HG03066 (cell line): Measurements from ENCODE around the gene RFTN1.

ENCODE experiments used
- ATAC-seq: cut with Tn5 transposase; IDR thresholded peaks from one replicate; pipeline ENCODE4 v1.9.1; 2021; ENCODE audit warnings: low read depth; ENCODE audit not compliant: unreplicated experiment

Gene RFTN1

DNA sequence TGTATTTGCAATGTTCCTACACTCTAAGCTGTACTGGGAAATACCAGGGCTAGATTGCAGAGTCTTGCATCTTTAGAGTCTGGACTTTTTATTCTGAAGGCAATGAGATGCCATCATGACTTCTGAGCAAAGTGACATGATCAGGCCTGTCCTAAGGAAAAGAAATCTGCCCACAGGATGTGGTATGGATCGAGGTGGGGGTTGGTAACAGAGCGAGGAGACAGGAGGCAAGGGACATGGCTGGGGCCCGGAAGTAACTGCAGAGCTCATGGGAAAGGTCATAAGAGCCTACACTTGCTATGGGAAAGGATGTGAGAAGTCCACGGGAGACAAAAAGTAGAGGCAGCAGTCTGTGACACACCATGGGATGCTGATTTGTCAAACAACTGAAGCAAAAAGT is 126.9 kb downstream of the RFTN1 start:
- ATAC-seq, result no peak

DNA sequence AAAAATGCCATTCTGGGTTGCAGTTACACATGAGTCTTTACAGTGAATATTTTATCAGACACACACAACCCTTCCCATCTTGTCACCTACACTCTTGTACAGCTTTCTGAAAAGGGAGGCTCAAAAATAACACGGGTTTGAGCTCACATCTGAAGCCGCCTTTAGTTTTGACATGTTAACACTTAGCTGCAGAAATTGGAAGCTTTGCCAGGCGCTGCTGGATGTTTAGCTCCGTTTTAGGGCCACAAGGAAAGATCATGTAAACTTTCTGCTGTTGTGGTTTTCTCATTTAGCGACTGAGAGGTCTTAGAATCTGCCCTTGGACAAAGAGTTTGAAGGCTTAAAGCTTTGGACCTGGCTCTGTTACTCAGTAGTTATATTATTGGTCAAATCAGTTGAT is 128.3 kb downstream of the RFTN1 start:
- no peak for ATAC-seq

DNA sequence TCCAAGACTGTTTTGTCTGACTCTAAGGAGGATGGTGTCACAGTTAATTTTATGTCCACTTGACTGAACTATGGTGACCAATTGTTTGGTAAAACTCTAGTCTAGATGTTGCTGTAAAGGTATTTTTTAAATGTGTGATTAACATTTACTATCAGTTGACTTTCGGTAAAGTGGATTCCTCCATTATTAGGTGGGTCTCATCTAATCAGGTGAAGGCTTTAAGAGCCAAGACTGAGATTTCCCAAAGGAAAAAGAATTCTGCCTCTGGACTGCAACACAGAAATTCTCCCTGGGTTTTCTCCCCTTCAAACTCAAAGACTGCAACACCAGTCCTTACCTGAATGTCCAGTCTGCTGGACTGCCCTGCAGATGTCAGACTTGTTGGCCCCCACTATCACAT is 129.6 kb downstream of the RFTN1 start:
- ATAC-seq, result no peak

DNA sequence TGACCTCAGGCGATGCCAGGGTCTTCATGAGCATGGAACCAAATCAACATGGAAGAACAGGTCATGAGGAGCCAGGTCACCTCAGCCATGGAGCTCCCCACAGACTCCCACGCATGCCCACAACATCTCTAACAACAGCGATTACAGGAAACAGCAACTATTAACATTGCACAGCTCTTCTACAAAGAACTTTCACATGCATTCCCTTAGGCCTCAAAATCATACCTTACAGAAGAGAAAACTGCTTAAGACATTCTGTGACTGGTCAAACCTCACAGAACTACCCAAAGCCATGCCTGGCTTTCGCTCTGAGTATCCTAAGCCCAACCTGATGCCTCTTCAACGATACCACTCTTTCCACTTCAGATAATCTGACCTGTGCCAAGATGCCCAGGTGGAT is 130.7 kb downstream of the RFTN1 start:
- peak; percentile 49 for ATAC-seq

DNA sequence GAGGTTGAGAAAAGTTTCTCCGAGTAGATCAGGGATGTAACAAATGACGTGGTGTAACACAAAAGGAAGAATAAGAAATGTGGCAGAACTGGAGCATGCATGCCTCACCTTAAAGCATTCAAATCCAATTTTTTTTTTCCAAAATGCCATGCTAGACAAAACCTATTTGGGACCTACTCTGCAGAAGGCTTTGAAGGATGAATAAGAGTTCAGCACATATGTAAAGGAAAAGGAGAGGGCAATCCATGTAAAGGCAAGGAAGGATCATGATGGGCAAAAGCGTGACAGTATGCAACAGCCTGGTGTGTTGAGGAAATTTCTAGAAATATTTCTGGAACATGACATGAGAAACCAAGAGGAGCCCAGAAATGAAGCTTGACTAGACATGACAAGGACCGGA is 132.1 kb downstream of the RFTN1 start:
- no peak for ATAC-seq

DNA sequence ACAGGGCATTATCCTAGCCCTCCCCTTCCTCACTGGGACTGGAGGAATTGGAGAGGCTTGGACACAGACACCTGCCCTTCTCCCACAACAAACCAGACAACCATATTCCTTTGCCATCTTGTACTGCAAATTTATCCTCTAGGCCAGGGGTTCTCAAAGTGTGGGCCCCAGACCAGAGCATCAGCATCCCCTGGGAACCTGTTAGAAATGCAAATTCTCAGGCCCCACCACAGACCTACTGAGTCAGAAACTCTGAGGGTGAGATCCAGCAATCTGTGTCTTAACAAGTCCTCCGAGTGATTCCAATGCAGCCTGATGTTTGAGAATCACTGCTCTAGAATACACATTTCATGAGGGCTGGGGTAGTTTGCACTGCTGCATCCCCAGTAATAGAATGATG is 133.1 kb downstream of the RFTN1 start:
- no peak for ATAC-seq

DNA sequence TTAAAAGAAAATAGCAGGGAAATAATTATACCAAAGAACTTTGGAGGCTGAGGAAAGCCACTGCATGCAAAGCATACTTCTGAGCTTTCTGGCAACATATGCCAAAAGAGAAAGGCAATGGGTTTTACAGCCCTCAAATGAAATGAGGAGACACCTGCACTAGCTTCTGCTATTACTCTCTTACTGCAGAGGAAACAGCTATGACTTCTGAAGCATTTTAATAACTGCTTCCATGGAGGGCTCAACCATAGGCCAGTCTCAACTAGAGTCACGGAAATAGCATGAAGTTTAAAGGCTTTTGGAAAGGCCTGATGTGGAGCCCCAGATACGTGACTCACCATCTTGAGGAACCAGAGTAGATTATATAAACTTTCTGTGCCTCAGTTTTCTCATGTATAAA is 133.7 kb downstream of the RFTN1 start:
- no peak for ATAC-seq

DNA sequence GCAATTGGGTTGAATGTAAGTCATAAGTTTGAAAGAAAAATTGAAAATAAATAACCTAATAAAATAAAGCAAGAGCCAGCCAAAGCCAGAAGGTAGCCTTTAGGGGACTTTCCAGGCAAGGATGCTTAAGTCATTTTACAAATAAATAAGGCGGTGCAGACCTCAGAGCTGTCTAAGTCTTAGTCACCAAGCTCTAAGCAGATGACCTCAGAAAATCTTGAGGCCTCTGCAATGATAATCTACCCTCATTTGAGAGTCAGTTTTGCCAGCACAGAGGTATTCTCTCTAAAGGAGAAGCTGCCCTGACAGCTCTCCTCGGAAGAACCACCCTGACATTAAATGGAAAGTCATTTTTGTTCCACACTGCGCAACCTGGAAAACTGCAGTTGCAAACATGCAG is 134.6 kb downstream of the RFTN1 start:
- peak; percentile 50 for ATAC-seq

DNA sequence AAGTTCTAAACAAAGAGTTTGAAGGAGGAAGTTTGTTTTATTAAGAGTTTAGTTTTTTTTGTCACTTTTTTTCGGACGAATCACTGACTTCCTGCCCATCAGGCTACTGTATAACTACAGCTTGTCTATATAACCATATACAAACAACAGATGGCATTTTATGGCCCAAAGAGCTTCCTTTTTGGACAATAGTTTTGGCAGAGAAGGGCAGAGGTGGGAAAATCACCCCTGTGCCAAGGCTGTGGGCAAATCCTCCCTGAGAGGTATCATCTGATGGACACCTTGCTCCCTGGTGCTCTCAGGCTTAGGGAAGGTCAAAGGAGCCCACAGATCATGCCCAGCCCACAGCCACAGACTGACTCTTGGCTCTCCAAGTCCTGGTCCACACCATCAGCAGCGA is 135.1 kb downstream of the RFTN1 start:
- no peak for ATAC-seq

DNA sequence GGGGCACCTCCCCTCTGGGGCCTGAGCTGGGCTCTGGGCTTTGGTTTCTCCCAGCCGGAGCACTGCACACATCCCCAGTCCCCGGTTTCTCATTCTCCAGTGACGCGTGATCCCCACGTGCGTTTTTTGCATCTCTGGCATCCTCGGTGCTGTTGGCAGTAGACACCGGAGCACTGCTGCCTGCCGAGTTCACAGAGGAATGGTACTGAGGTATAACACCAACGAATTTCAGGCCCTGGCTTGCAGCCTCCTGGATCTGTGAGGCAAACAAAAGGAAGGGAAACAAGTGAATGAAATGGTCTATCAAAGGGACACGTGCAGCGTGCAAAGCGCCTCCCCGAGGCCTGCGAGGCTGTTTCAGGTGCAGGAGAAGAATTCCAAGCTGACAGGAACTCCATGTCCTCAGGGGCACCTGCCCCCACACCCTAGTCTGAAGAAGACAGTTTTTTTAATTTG is 135.6 kb downstream of the RFTN1 start:
- ATAC-seq, result no peak

DNA sequence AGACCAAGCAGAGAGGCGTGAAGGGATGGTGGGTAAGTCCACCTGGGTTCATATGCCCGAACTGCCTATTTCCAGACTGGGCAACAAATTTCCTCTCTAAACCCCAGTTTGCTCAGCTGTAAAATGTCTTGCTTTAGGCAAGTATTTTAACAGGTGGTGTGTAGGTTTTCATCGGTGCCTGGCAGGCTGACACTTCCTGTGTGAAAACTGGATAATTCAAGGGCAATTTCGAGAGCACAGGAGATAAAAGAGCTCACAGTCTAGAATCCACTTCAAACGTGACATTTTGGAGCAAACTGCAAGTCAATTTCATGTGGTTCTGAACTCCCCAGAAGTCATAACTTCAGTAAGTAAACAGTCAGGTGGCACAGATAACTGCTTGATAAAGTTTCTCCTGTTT is 136.3 kb downstream of the RFTN1 start:
- ATAC-seq, result no peak

DNA sequence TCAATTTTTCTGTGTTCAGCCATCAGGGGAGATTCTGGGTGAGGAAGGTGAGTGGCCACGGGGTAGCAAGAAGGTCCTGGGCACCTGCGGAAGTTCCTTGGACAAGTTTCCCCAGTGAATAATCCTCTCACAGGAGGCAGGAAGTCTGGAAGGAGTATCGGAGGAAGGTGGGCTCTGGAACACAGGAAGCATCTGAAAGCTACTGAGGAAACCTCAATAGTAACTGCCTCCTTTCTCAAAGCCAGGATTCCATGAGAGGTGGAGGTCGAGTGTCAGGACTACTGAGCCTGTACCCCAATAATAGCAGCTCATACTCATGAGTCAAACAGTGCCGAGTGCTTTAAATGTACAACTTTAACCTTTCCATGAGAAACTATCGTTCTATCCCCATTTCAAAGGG is 137.6 kb downstream of the RFTN1 start:
- no peak for ATAC-seq

DNA sequence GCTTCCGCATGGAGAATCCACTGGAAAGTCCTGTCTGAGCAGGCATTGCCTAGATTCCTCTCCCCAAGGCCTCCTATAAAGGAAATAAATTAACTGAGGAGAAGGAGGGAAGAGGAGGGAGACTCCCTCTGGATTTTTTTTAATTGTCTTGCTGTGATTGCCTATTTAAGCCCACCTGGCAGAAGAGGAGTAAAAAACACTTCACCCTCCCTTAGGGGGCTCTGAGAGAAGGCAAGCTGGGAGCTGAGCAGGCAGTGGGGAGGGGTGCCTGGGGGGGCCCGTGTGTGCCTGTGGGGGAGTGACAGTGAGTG is 138.6 kb downstream of the RFTN1 start:
- ATAC-seq, result no peak

DNA sequence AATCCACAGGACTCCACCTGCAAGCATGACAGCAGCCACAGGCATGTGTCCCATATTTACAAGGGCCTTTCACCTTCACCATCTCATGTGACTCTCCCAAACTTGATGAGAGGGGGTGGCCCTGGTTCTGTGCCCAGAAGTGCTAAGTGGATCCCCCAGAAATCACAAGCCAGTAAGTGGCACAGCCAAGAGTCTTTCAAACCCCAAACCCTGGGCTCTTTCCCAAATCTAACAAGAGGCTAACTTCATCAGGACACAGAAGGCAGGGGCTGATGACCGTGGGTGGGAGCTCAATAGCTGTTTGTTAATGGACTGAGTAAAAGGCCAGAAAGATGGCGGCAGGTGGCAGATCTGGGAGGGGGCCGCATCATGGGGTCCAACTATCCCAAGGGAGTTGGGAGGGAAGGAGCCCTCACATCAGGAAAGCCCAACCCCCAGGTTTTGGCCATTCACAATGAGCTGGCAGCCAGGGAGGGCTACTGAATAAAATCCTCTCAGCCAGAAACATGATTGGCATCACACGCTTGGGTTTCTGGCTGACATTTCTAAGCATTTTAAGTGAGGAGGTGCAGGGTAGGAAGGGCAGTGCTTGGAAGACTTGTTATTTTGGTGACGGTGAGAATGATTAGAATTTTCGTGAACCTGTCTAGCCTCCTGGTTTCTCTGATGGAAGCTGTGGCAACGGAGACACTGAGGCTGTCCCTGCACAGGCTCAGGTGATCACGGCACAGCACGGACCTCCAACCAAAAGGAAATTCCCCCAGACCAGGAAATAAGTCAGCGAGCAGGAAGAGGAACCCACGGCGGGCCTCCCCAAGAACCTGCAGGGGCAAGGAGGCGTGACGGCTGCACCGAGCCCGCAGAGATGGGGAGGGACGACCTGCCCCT is 139.2 kb downstream of the RFTN1 start:
- peak; percentile 27 for ATAC-seq

DNA sequence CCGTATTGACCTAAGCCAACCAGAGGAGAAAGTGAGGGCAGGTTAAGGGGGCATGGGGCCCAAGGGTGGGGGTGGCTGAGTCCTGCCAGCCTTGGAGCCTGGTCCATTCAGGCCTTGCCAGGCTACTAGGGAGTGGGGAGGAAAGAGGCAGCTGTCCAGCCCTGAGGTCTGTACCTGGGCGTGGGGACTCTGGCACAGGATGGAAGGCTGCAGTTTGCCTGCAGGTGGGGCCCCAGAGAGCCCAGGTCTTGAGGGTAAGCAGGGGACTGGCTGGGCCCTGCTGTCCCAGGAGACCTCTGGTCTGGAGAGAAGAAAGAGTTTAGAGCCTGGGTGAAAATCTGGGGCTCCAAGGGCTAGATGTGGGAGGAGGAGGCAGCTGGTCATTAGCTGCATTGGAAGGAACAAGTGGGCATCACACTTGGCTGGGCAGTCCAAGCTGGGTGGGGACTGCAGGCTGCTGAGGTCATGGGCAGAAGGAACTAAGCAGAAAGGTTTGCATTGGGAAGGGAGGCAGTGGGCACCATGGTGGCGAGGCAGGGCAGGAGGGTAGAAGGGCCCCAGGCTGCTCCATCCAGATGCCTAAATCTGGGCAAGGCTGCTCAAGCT is 140.1 kb downstream of the RFTN1 start:
- peak; percentile 26 for ATAC-seq

DNA sequence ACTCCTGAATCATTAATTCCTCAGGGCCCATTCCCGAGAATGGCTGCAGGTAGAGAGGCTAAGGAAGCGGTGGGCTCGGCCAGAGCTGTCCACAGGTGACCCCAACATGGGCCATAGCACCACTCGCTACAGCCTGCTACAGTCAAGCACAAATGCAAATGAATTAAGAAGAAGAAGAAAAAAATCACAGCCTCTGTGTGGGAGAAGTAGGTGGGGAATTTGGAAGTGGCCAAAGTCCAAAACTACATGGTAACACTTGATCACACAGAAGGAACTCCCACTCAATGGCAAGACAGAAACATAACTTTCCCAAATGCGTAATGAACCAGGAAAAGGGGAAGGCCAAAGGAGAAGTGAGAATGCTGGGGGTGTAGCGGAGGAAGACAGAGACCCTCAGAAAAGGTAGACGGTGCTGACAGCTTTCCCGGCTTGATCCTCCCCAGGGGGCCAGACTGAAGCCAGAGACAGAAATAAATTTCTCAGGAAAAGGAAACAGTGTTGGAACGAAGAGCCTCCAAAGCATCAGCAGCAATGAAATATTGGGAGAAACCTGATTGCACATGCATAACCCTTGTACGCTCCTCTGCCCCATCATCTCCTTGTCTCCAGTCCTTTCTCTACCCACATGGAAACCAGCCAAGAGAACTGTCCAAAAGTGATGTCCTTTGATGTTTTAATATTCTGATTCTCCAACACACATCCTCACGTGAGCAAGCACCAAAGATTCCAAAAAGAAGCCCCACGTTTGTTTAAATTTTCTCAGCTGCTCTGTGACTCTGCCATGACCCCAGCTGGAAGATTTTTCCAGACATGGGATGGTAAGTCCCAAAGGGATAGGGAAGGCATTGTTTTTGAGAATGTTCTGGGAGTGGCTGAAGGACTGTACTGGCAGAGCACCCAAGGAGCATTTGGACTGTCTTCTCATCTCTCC is 140.9 kb downstream of the RFTN1 start:
- ATAC-seq, result no peak

DNA sequence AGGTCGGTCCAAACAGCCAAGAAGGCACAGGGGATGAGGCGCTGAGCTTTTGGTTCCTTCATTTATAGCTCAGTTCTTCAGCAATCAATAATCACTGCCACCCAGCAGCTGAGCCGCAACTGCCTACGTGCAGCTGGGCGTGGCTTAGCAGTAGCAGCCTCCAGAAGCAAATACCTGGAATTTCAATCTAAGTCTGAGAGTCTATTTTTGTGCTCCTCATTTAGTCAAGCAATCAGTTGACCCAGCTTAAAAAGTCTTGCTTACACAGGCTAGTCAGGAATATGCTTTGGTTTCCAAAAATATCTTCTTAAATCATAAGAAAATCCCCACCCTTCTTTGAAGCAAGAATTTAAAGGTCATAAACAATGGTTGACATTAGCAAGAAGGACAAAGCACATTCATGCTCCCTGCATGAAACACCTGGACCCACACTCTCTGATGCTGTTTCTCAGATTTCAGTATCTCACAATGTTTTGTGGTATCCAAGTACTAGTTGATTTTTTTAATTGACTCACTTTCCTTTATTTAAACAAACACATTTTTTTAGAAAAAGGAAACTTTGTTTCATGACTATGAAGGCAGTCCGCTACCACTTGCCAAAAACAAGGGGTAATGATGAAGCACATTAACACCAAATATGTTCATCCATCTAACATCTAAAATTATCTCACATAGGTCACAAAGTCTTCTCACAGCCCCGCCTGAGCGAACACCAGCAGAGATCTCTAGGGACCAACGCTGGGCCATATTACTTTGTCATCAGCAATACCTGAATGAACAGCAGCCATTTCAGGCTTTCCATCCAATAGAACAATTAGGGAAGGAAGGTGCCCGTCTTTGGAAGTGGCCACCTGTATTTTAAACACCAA is 142.4 kb downstream of the RFTN1 start:
- no peak for ATAC-seq

DNA sequence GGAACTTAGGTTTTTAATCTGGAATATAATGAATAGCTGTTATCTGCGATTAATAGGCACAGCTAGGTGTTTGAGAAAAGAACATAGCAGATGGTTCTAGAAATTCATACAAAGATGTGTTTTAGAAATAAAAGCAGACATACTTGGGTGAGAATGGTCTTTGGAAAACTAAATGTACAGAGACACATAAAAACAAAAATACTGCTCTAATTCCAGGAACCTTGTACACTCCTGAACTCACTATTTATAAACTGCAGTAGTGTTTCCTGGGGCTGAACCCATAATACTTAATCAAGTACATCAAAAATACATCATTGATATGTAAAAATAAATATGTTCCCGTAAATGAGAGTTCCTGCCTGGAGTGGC is 143.0 kb downstream of the RFTN1 start:
- ATAC-seq, result no peak

DNA sequence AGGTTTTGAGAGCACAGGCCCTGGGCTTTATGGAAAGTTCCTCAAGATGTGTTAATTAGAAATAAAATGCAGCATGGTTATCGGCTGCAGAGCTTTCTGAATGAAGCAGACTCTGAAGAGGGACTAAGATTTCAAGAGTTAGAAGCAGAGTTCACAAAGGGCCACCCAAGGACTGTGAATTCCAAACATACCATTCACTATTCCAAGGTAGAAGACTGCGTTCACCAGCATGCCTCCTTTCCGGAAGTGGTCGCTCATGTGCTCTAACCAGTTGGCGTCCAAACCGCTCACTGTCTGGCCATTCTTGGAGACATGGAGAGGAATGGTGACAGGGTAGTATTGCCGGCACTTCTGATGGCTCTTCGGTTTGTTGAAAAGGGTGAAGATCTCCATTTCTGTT is 143.6 kb downstream of the RFTN1 start:
- no peak for ATAC-seq

DNA sequence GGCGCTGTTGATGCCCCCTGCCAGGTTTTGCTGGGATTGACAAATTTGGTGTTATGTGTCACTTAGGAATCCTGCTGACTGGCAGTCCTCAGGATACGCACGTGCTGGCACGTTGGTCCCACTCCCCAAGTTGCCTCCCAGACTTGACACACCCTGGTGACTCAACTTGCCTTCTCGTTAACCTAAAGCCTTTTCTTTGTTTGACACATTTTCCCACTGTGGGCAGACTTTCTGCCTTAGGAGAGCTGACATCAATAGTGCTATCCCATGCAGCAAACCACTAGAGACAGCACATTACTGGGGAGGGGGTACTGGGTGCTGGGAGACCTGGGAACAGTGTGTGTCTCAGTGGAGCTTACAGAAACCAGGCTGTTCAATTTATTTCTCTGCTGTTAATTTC is 144.2 kb downstream of the RFTN1 start:
- ATAC-seq, result no peak
